H1 (cell line): ENCODE measurements around the gene TYRO3. TPM values are rescaled to one million over a fixed set of nuclear protein-coding genes. Genes with fewer than 3 reads are reported as not detected.

ENCODE experiments used
- ASH2L ChIP-seq: fragments of 200-600, 300-600 bp; sonication (generic); IDR thresholded peaks from one replicate; pipeline ENCODE4 v1.7.1; 2017; ENCODE audit warnings: low read length
- BACH1 ChIP-seq: IDR thresholded peaks from 2 replicates; pipeline ENCODE4 v1.6.1; 2012; ENCODE audit warnings: low read length, improper control_type of control experiment
- CHD2 ChIP-seq: IDR thresholded peaks from 2 replicates; pipeline ENCODE4 v1.6.1; 2012; ENCODE audit warnings: low read length, improper control_type of control experiment
- CREB1 ChIP-seq: IDR thresholded peaks from 2 replicates; pipeline ENCODE4 v1.6.1; 2012; ENCODE audit warnings: inconsistent platforms
- CTCF ChIP-seq, 3 experiments: IDR thresholded peaks; 1 replicate in 2 of 3; 2 replicates in 1 of 3; pipeline versions ENCODE4 v1.5.1 to v1.6.1; 2011; ENCODE audit warnings: low read length in 3 of 3, mild to moderate bottlenecking in 3 of 3, inconsistent platforms in 2 of 3, low read depth in 1 of 3, moderate library complexity in 1 of 3; ENCODE audit not compliant: insufficient read depth in 1 of 3; ENCODE audit errors: control extremely low read depth in 1 of 3
- EGR1 ChIP-seq: IDR thresholded peaks from 2 replicates; pipeline ENCODE4 v1.6.1; 2011; ENCODE audit warnings: low read depth, low read length, borderline replicate concordance
- EP300 ChIP-seq, 2 experiments: IDR thresholded peaks; 1 replicate in 1 of 2; 2 replicates in 1 of 2; pipeline ENCODE4 v1.6.1; 2011 to 2012; ENCODE audit warnings: low read depth in 2 of 2, low read length in 2 of 2, mild to moderate bottlenecking in 2 of 2, borderline replicate concordance in 1 of 2, inconsistent platforms in 1 of 2, moderate library complexity in 1 of 2
- HDAC2 ChIP-seq, 2 experiments: fragments of 300-600 bp in 1 of 2; sonication (generic) in 1 of 2; IDR thresholded peaks; 2 replicates each; pipeline ENCODE4 v1.6.1; 2011 to 2012; ENCODE audit warnings: low read depth in 2 of 2, low read length in 2 of 2, mild to moderate bottlenecking in 2 of 2, moderate library complexity in 2 of 2, borderline replicate concordance in 1 of 2, inconsistent platforms in 1 of 2
- KDM5A ChIP-seq: fragments of 200-600 bp; IDR thresholded peaks from 2 replicates; pipeline ENCODE4 v1.7.1; 2012; ENCODE audit warnings: mild to moderate bottlenecking, low read length, inconsistent platforms, mixed read lengths
- PHF8 ChIP-seq: fragments of 200-600 bp; sonication (generic); conservative IDR thresholded peaks from 2 replicates; pipeline ENCODE4 v1.7.1; 2012; ENCODE audit warnings: low read depth, mild to moderate bottlenecking, inconsistent platforms, low read length, moderate library complexity
- POLR2AphosphoS5 ChIP-seq: IDR thresholded peaks from 2 replicates; pipeline ENCODE4 v1.6.1; 2011; ENCODE audit warnings: low read depth, low read length
- POU5F1 ChIP-seq: IDR thresholded peaks from 2 replicates; pipeline ENCODE4 v1.6.1; 2011; ENCODE audit warnings: low read depth, mild to moderate bottlenecking, low read length, moderate library complexity
- RAD21 ChIP-seq, 2 experiments: IDR thresholded peaks in 1 of 2; conservative IDR thresholded peaks in 1 of 2; 2 replicates each; pipeline ENCODE4 v1.6.1; 2011; ENCODE audit warnings: low read depth in 2 of 2, low read length in 2 of 2, improper control_type of control experiment in 1 of 2, inconsistent platforms in 1 of 2, mild to moderate bottlenecking in 1 of 2, moderate library complexity in 1 of 2
- SP1 ChIP-seq: IDR thresholded peaks from 2 replicates; pipeline ENCODE4 v1.6.1; 2011; ENCODE audit warnings: low read depth, low read length
- SP4 ChIP-seq: IDR thresholded peaks from 2 replicates; pipeline ENCODE4 v1.6.1; 2012; ENCODE audit warnings: low read length, inconsistent platforms
- TAF7 ChIP-seq: optimal IDR thresholded peaks from 2 replicates; pipeline ENCODE3; 2011; ENCODE audit warnings: low read depth, mild to moderate bottlenecking, inconsistent platforms, low read length, moderate library complexity, borderline replicate concordance
- TEAD4 ChIP-seq: IDR thresholded peaks from 2 replicates; pipeline ENCODE4 v1.6.1; 2012; ENCODE audit warnings: low read depth, low read length, inconsistent platforms, mixed read lengths
- USF2 ChIP-seq: IDR thresholded peaks from 2 replicates; pipeline ENCODE4 v1.6.1; 2011; ENCODE audit warnings: low read length, improper control_type of control experiment
- polyA plus RNA-seq, 7 experiments: library from polyadenylated mRNA; depleted of rRNA in 3 of 7; stranded (reverse) in 5 of 7; unstranded in 2 of 7; fragments of >200 nt in 5 of 7; fragments of 200-250 nt in 2 of 7; gene quantifications; 1 replicate in 5 of 7; 2 replicates in 1 of 7; 4 replicates in 1 of 7; pipeline versions ENCODE4 v1.2.1 to v1.2.3, GENCODE V29; 2011 to 2013; ENCODE audit warnings: missing spikeins in 2 of 7, mixed read lengths in 2 of 7
- total RNA-seq: library from RNA; stranded (reverse); fragmentation: NEBNext Ultra II Directional; extraction: Animal tissue kit (Norgen Biotek cat#: 25700); gene quantifications from 2 replicates; pipeline ENCODE4 v1.2.1, GENCODE V29; 2021
- TF ChIP-seq, protein P1 (sequence below): IDR thresholded peaks from 2 replicates; pipeline ENCODE4 v1.6.1; 2011; ENCODE audit warnings: low read depth, mild to moderate bottlenecking, low read length; ENCODE audit not compliant: insufficient read depth

TYRO3 gene
- total and polyA plus RNA-seq, 2 of the 8 experiments (the other 6 are each of a cell fraction or from before 2014, with no cell fraction given) = 82.7 to 98.8 TPM

DNA sequence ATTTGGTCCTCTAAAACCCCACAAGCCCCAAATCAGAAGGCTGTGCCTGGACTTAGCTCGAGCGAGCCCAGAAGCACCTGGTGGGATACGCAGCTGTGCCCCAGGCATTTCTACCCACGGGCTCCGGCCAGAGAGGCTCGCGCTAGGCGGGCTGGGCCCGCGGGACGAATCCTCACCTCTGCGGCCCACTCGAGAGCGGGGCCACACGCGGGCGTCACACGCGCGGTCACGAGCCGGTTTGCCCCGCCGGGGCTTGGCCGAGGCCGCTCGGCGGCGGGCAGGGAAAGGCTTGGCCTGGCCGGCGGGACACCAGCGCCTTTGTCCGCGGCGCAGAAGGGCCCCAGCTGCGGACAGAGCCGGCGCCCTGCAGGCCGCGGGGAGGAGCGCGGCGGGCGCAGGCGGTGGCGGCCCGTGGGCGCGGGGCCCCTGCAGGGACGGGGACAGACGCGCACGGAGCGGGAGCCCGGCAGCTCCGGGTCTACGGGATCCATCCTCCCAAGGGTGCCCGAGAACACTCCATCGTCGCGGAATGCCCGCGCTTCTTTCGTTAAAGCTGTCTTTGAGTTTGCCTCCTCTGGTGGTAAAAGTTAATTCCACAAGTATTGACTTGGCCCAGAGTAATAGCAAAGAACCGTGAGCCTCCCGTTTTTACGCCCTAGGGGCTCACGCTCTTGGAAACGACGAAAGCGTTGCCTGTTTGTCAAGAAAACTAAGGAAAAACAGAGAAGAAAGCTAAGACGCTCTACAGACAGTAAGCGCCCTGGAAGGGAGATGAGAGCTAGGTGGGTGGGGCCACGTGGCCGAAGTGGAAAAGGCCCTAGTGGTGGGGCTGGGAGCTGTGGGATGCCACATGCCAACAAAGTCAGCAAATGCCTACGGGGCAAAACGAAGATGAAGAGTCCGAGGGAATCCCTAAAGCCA is 26.4 kb downstream of the TYRO3 start (continued):
- no peak for TF ChIP-seq TEAD4
- TF ChIP-seq, protein P1, sequence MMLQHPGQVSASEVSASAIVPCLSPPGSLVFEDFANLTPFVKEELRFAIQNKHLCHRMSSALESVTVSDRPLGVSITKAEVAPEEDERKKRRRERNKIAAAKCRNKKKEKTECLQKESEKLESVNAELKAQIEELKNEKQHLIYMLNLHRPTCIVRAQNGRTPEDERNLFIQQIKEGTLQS = no peak
- peak; percentile 58 for TF ChIP-seq ASH2L
- TF ChIP-seq PHF8 = no peak; the same call in 1 of the 2 replicates
- peak; percentile 54; the same call in 1 of the 2 replicates for TF ChIP-seq POLR2AphosphoS5
- no peak for TF ChIP-seq EGR1
- TF ChIP-seq POU5F1 = no peak
- TF ChIP-seq CHD2 = no peak
- TF ChIP-seq RAD21 (IDR thresholded peaks at IDR 0.05 in 1 of 2, conservative IDR thresholded peaks at IDR 0.05 in 1 of 2; ENCODE audit: low read depth in 2 of 2, low read length in 2 of 2) = peak in 1 of 2 experiments; percentile 36; a peak in 2 of 4 replicates
- TF ChIP-seq EP300 (IDR thresholded peaks at IDR 0.05; ENCODE audit: borderline replicate concordance in 1 of 2, low read depth in 2 of 2, low read length in 2 of 2) = no peak
- TF ChIP-seq KDM5A = no peak
- peak in 2 of 3 experiments; percentile 8 to 25; a peak in 3 of 4 replicates for TF ChIP-seq CTCF (IDR thresholded peaks at IDR 0.05; ENCODE audit: control extremely low read depth in 1 of 3, insufficient read depth in 1 of 3, low read depth in 1 of 3, low read length in 3 of 3)
- TF ChIP-seq CREB1 = no peak
- no peak for TF ChIP-seq TAF7
- peak; percentile 40; the same call in 1 of the 2 replicates for TF ChIP-seq USF2
- no peak for TF ChIP-seq SP4
- no peak for TF ChIP-seq SP1
- TF ChIP-seq HDAC2 (IDR thresholded peaks at IDR 0.05; ENCODE audit: borderline replicate concordance in 1 of 2, low read depth in 2 of 2, low read length in 2 of 2) = peak in 1 of 2 experiments; percentile 84; a peak in 3 of 4 replicates
- TF ChIP-seq BACH1 = peak; percentile 81
